Frontal cortex (tissue), 4 donors: ENCODE data around the gene CCDC50. TPM values are rescaled to one million over a fixed set of nuclear protein-coding genes. Genes with fewer than 3 reads are reported as not detected.

Experiments used
- DNase-seq, 2 donors: peaks; one replicate each; pipeline ENCODE4 v3.0.0; 2012; ENCODE audit warnings: low spot score in 2 of 2
- FAIRE-seq: peaks from 2 replicates; lab custom pipeline; 2012; peaks lifted over from hg19 to GRCh38; lab: Jason Lieb, UNC
- total RNA-seq: library from RNA; depleted of rRNA; stranded (reverse); fragments of >200 nt; gene quantifications from one replicate; pipeline ENCODE4 v1.2.3, GENCODE V29; 2014
- donor health status: control.
- donor health status: control.
- donor health status: control.

CCDC50 gene
- total RNA-seq, 1 donor from 2014 or later: 83.2 TPM

DNA sequence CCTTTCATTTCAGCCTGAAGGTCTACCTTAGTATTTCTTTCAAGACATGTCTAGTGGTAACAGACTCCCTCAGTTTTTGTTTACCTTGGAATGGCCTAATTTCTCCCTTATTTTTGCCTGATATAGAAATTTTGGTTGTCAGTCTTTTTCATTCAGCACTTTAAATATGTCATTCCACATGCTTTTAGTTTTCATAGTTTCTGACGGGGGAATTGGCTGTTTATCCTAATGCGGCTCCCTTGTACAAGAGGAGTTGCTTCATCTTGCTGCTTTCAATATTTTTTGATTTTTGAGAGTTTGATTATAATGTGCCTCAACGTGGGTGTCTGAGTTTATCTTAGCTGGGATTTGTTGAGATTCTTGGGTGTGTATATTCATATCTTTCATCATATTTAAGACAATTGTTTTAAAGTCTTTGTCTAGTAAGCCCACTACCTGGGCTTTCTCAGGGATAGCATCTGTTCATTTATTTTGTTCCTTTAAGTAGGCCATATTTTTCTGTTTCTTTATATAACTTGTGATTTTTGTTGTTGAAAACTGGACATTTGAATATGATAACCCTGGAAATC is 80.7 kb downstream of the CCDC50 start:
- DNase-seq (no peak), FAIRE-seq (no peak)

DNA sequence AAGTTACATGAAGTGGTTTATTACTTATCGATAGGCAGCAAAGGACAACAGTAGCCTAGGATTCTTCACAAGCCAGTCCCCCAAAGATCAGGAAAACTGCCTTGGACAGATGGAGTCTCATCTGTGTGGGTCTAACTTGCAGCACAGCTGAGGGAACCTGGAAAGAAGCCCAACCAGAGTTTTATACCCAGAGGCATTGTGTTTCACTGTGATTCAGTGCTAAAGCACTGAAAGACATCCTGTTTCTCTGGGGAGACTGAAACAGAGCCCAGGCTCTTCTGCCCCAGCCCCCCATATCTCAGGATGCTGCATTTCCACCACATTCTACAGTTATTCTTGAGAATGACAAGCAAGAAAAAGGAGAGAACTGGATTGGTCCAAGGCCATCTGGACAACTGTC is 83.6 kb downstream of the CCDC50 start:
- DNase-seq (peak in 1 of 2 donors; percentile 3), FAIRE-seq (no peak)

DNA sequence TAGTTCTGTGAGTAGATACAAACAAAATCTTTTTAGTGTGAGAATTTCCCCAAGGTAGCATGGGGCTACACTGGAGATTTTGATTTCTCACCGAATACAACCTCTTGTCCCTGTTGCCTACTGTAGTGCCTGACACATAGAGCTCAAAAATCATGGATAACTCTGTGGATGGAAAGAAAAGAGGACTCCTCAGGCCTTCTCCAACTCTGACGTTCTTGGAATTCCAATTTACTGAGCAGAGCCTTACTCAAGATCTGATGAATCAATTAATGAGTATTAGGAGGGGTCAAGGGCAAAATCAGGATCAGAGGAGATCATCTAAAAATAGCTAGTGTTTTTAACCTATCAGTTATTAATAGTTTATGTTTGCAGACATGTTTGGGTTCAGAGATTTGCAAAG is 85.1 kb downstream of the CCDC50 start:
- DNase-seq (no peak), FAIRE-seq (no peak)

DNA sequence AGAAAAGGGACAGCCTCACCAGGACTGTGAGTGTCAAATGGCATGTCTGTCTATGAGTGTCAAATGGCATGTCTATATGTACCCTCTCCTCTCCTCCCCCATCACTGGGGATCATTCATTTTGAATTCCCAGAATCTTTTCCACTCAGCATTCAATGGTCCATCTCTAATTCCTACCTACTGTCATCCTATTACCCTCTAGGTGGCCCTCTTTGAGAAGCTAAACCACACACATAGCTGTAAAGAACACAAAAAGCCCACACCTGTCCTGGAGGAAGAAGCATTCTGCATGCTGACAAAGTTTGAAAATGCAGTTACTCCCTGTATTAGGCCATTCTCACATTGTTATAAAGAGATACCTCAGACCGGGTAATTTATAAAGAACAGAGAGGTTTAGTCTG is 85.5 kb downstream of the CCDC50 start:
- DNase-seq (no peak), FAIRE-seq (no peak)

DNA sequence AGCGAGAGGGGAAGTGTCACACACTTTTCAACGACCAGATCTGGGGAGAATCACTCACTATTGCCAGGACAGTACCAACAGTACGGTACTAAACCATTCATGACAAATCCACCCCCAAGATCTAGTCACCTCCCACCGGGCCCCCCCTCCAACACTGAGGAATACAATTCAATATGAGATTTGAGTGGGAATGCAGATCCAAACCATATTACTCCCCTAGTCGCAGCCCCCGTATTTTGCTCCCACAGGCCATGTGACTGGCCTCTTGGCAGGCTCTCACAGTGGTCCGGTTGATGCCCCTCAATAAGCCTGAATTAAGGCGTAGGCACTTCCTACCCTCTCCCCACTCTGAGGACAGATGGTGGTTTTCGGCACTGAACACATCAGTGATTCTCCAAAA is 86.4 kb downstream of the CCDC50 start:
- no peak for DNase-seq
- no peak for FAIRE-seq

DNA sequence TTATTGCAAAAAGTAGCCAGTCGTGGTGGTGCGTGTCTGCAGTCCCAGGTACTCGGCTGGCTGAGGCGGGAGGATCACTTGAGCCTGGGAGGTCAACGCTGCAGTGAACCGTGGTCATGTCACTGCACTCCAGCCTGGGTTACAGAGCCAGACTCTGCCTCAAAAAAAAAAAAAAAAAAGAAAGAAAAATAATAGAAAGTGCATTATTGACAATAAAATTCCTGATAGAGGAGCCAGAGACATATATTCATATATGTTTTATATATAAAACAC is 88.2 kb downstream of the CCDC50 start:
- DNase-seq: no peak
- FAIRE-seq: no peak

DNA sequence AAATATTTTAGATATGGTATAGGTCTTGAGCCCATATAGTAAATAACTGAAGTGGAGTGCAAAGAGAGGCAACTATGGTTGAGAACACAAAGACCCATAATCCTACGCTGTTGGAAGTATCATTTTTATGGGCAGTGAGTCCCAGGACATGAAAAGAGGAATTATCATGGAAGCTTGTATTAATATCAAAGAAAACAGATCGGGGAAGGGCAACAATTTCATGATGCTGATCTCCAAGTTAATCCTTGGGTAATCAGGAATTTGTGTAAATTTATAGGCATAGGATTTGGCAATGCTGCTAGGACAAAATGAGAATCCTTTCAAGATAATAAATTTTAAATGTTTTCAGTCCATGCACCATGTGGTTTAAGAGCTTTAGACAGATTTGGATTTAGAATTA is 91.6 kb downstream of the CCDC50 start:
- no peak for DNase-seq
- no peak for FAIRE-seq

DNA sequence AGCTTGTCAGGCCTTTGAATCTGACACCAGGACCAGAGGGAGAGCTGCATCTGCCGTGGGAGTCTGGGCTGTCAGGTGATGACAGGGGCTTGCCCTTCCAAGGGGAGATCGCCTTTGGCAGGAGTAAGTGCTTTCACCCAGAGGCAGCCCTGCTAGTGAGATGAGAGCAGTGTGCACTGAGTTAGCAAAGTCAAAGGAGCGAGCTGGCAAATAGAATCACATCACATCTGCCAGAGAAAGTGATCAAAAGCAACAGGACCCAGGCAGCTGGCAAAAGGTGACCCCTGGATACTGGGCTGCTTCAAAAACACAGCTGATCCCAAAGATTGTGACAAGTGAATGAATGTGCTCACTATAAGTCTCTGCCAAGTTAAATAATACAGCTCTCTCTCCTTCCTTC is 95.7 kb downstream of the CCDC50 start:
- no peak for FAIRE-seq

DNA sequence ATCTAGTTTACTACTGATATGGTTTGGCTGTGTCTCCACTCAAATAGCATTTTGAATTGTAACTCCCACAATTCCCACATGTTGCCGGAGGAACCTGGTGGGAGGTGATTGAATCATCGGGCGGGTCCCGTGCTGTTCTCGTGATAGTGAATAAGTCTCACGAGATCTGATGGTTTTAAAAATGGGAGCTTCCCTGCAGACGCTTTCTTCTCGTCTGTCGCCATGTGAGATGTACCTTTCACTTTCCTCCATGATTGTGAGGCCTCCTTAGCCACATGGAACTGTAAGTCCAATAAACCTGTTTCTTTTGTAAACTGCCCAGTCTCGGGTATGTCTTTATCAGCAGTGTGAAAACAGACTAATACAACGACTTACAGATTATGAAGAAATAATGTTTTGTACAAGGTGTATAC is 96.1 kb downstream of the CCDC50 start:
- FAIRE-seq: no peak
- DNase-seq: no peak

More for the DNA sequence above, 95.7 kb downstream of the CCDC50 start:
- DNase-seq: no peak

DNA sequence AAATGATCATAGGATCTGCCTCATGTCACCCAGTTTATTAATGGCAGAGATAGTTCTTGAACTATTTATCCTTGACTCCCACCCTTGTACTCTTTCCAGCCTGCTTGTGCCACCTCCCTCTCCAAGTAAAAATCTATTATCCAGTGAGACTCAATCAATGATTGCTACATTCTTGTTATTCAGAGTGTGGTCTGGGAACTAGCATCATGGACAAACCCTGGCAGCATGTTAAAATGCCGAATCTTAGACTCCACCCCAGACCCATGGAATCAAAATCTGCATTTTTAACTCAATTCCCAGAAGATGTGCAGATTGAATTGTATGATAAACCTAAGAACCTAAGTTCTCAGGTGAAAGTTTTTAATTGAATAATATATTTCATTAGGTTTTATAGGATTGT is 97.1 kb downstream of the CCDC50 start:
- FAIRE-seq: no peak

DNA sequence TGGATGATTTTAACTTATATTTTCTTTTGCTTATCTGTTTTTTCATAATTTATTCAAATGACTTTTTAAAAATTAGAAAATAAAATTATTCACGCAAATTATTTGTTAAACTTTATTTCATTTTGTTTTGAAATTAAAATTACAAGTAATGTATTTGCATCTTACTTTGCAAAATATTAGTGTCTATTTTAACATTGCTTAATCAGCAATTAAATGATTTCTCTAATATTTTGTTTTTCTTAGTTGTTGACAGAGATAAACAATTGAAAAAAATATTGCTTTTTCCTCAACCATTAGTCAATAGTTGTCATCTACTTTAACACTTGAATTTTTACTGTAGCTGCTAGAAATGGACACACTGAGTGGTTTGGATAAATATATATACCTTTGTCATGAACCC is 99.0 kb downstream of the CCDC50 start:
- FAIRE-seq (peak; percentile 87), DNase-seq (no peak)

More for the DNA sequence above, 97.1 kb downstream of the CCDC50 start:
- no peak for DNase-seq

DNA sequence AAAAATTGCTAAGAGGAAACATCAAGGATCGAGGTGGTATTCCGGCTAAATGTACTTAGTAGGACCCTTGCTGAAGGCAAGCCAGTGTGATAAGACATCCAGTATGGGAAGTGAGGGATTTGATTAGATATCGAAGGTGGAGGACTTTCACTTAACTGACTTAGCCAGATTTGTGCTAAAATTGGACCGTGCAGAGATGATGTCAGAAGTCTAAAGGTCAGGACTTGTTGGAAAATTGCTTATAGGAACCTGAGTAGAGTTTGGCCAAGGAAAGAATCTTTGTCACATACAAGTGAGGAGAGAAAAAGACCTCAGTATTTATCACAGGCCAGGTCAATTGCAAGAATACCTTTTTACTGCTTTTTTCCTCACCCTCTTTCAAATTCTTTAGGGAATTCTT is 100.9 kb downstream of the CCDC50 start:
- FAIRE-seq (no peak), DNase-seq (no peak)

DNA sequence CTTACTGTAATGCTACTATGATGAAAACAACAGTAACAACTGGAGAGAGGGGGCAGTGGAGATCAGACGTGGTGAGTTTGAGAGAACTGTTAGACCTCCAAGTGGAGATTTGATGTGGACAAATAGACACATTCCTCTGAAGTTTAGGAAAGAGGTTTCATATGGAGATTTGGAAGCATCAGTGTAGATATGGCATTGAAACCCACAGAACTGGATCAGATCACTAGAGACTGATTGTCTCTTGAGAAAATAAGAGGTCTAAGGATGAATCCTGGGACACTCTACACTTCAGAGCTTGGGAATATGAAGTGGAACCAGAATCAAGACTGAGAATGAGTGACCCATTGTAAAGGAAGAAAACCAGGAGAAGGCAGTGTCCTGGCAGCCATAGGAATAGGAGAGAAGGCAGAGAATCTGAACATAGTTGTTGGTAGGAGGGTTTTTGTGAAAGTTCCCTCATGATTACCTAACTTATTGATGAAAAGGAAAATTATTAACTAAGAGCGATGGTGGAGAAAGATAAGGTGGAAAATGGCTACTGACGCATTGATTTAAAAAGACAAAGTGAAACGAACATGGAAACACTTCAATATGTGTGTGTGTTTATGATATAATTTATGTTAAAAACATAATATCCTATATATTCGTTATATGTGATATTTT is 102.1 kb downstream of the CCDC50 start:
- DNase-seq (no peak), FAIRE-seq (no peak)

DNA sequence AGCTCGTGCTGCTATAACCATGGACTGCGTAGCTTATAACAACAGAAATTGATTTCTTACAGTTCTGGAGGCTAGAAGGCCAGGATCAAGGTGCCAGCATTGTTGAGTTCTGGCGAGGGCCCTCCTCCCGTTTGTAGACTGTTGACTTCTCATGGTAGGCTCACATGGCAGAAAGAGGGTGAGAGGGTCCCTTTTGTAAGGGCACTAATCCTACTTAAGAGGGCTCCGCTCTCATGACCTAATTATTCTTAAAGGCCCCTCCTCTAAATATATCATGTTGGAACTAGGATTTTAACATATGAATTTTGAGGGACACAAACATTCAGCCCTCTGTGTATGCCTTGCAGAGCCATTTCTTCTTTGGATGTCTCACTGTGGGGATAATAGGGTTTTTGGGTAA is 103.0 kb downstream of the CCDC50 start:
- FAIRE-seq: no peak

DNA sequence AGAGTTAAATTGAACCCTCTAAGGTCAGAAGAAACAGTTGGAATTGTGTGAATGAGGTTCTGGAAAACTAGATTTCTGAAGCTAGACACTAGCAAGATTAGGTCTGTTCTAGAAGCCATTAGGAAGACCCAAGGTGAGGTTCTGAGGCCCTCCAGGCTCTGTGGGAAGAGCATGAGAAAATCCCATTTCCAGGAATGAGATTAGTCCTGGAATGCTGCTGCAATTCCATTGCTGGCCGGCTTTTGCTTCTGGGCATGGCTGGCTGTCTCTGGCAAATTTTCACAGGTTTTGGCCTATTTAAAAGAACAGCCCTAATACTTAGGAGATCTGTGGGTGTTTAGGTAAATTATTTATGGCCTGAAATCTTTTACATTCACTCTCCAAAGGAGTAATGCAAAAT is 104.8 kb downstream of the CCDC50 start:
- FAIRE-seq (no peak), DNase-seq (no peak)

More for the DNA sequence above, 103.0 kb downstream of the CCDC50 start:
- DNase-seq: no peak

DNA sequence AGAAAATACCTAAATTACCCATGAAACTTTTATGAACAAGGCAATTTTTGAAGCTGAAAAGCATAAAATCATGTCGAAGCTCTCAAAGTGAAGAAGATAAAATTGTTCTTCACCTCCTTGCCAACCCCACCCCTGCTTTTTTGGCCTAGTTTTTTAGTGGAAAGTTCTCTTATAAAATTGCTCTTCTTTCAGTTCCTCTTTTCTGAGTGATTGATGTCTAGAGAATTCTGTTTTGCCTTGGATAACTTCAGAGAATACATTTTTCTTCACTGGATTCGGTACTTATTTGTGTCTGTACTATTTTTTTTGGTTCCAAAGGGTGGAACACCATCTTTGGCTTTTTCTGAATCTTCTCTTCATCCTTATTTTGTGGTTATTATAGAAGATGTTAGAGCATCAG is 106.8 kb downstream of the CCDC50 start:
- FAIRE-seq (no peak), DNase-seq (no peak)

DNA sequence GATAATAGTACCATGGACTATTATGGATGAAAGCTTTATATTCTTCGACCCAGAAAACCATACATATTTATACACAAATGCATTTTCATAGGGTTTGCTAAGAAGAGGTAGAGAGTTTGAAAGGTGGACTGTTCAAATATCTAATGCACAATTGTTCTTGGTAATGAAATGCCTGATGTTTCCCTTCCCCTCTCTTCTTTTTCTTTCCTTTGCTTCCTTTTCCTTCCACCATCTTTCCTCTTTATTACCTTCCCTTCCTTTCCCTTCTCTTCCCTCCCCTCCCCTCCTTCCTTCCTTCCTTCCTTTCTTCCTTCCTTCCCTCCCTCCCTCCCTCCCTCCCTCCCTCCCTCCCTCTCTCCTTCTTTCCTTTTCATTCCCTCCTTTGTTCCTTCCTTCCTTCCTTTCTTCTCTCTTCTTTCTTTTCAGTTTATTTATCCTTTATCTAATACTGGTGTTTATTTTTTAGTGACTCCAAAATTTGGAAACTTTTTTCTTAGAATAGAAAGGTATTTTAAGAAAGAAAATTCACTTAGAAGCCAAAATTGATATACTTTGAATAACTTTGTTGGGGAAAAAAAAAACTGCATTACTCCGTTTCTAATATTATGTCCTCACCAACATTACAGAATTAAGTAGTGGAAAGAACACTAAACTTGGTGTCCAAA is 109.1 kb downstream of the CCDC50 start:
- DNase-seq: no peak
- no peak for FAIRE-seq

DNA sequence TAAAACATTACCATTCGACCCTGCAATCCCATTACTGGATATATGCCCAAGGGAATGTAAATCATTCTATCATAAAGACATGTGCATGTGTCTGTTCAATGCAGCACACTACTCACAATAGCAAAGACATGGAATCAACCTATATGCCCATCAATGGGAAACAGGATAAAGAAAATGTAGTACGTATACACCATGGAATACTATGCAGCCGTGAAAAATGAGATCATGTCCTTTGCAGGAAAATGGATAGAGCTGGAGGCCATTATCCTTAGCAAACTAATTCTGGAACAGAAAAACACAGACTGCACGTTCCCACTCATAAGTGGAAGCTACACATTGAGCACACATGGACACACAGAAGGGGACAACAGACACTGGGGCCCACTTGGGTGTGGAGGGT is 111.3 kb downstream of the CCDC50 start:
- no peak for DNase-seq
- FAIRE-seq: no peak

DNA sequence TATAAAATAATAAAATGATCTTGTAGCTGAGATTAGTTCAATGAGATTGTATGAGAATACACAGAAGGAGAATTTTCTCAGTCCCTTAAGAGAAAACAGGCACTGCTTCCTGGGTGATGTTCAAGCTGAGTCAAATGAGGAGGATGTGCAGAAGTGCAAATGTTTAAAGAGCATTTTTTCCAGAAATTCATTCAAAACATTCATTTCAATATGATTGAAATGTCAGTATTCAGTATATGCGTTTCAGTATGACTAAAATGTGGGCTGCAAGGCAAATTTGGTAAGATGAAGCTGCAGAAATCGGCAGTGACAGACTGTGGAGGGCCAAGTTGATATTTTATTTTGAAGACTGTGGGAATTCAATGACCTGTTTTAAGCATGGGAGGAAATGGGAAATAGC is 112.5 kb downstream of the CCDC50 start:
- DNase-seq (no peak), FAIRE-seq (no peak)

DNA sequence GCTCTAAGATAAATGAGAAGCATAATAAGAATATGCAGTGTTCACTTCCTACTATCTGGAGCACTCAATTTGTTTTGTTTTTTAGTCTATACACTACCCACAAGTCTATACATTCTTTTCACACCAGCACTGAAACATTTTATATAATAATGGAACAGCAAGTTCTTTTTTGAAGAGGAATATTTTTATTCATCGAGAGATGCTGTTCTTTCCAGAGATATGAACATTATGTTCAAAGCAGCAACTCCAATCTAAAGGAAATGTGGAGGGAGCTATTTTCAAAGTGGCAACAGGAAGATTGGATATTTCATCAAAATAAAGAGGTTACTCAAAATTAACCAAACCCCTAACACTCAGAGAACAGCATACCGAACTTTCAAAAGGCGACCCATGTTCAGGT is 115.4 kb downstream of the CCDC50 start:
- DNase-seq (no peak), FAIRE-seq (no peak)
